22Rv1 (cell line): ENCODE measurements around the gene GSTK1.
"Not testable (repeated sequence)": the region's sequence is repeated elsewhere in the genome, so short reads cannot be mapped to it uniquely, and the experiment has no call there.

ENCODE experiments used
- H3K27ac ChIP-seq: fragments of 450-650 bp; 2 replicates; pipeline ENCODE4 v1.5.1; 2017
- CTCF ChIP-seq: fragments of 450-650 bp; IDR thresholded peaks from 2 replicates; pipeline ENCODE4 v1.5.1; 2017; ENCODE audit warnings: mild to moderate bottlenecking
- ZFX ChIP-seq: fragments of 450-650 bp; IDR thresholded peaks from 2 replicates; pipeline ENCODE4 v1.6.1; 2017; ENCODE audit warnings: antibody characterized with exemption, borderline replicate concordance

The GSTK1 gene

GRCh38 chr7:143288836-143289235, 25.6 kb downstream of the GSTK1 start:
- TF ChIP-seq CTCF = no peak
- no peak for TF ChIP-seq ZFX
- peak overlapping the region; percentile 79 for H3K27ac ChIP-seq

- TF ChIP-seq ZFX (no peak), CTCF (no peak)
- peak overlapping the region; percentile 79 for H3K27ac ChIP-seq
Observed at GRCh38 chr7:143289421-143289820, 26.2 kb downstream of the GSTK1 start.

GRCh38 chr7:143289888-143290287, 26.6 kb downstream of the GSTK1 start:
- H3K27ac ChIP-seq = not testable (repeated sequence)

- H3K27ac ChIP-seq = no peak overlapping the region
- TF ChIP-seq ZFX = no peak
- TF ChIP-seq CTCF = no peak
Observed at GRCh38 chr7:143290293-143290692, 27.1 kb downstream of the GSTK1 start.

GRCh38 chr7:143292876-143293275, 29.6 kb downstream of the GSTK1 start:
- no peak overlapping the region for H3K27ac ChIP-seq
- TF ChIP-seq CTCF (no peak), ZFX (no peak)

- H3K27ac ChIP-seq = no peak overlapping the region
- no peak for TF ChIP-seq ZFX
- no peak for TF ChIP-seq CTCF
Observed at GRCh38 chr7:143295870-143296269, 32.6 kb downstream of the GSTK1 start.

GRCh38 chr7:143296686-143297085, 33.4 kb downstream of the GSTK1 start:
- TF ChIP-seq ZFX = no peak
- no peak for TF ChIP-seq CTCF
- H3K27ac ChIP-seq = no peak overlapping the region

GRCh38 chr7:143299346-143299745, 36.1 kb downstream of the GSTK1 start:
- no peak overlapping the region for H3K27ac ChIP-seq
- TF ChIP-seq CTCF = no peak
- no peak for TF ChIP-seq ZFX
